Brain microvascular endothelial cell (primary cell): Measurements from ENCODE around the gene KCNIP4.

ENCODE experiments used
- DNase-seq: peaks from one replicate; pipeline ENCODE4 v3.0.0-alpha.2; 2020
- H3K27ac ChIP-seq: fragments of 250-450 bp; sonication (Bioruptor Pico); 2 replicates; pipeline ENCODE4 v1.5.1; 2020; ENCODE audit warnings: mild to moderate bottlenecking, moderate library complexity
- H3K27me3 ChIP-seq: fragments of 250-450 bp; sonication (Bioruptor Pico); replicated peaks from 2 replicates; pipeline ENCODE4 v1.5.1; 2020; ENCODE audit warnings: mild to moderate bottlenecking
- H3K36me3 ChIP-seq: fragments of 250-450 bp; sonication (Bioruptor Pico); replicated peaks from 2 replicates; pipeline ENCODE4 v1.5.1; 2020; ENCODE audit warnings: mild to moderate bottlenecking
- H3K4me3 ChIP-seq: 2 replicates; pipeline ENCODE4 v1.5.1; 2011; ENCODE audit warnings: low read depth, mild to moderate bottlenecking, control low read depth, low read length, moderate library complexity
- in situ Hi-C: cut with HindIII; loops from 2 replicates; pipeline ENCODE4 v1.10.0; 2017; ENCODE audit warnings: low sequenced_read_pairs, low pct_ligation_motif_present
- TF ChIP-seq, protein P1 (sequence below): IDR thresholded peaks from 2 replicates; pipeline ENCODE4 v1.5.1; 2011; ENCODE audit warnings: low read depth, mild to moderate bottlenecking, moderate library complexity, low read length, control low read depth, inconsistent platforms; ENCODE audit errors: missing control alignments

Gene KCNIP4

DNA sequence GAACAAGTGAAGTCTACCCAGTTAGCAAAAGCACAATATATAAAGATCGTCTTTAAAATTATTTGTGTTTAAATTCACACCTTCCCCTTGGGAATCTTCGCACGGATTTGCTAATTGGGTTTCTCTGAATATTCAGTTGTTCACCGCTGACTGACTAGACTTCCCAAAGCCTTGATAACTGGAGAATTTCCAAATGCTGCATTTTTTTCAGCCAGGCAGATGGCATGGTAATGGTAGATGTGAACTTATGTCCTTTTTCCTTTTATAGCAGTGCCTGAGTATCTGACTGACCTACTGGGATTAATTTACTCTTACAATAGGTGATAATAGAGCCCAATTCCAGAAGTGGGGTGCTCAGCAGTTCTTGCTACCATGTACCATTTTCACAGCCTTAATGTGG is 700.2 kb downstream of the KCNIP4 start:
- in situ Hi-C loops, result no loop called here
- DNase-seq, result no peak
- no peak overlapping the region for H3K4me3 ChIP-seq
- TF ChIP-seq, protein P1, sequence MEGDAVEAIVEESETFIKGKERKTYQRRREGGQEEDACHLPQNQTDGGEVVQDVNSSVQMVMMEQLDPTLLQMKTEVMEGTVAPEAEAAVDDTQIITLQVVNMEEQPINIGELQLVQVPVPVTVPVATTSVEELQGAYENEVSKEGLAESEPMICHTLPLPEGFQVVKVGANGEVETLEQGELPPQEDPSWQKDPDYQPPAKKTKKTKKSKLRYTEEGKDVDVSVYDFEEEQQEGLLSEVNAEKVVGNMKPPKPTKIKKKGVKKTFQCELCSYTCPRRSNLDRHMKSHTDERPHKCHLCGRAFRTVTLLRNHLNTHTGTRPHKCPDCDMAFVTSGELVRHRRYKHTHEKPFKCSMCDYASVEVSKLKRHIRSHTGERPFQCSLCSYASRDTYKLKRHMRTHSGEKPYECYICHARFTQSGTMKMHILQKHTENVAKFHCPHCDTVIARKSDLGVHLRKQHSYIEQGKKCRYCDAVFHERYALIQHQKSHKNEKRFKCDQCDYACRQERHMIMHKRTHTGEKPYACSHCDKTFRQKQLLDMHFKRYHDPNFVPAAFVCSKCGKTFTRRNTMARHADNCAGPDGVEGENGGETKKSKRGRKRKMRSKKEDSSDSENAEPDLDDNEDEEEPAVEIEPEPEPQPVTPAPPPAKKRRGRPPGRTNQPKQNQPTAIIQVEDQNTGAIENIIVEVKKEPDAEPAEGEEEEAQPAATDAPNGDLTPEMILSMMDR, result no peak
- H3K36me3 ChIP-seq, result no peaks in the 10 kb centered on the region
- H3K27me3 ChIP-seq, result no peaks in the 10 kb centered on the region
- H3K27ac ChIP-seq, result no peak overlapping the region

- TF ChIP-seq, protein P1, result no peak
- Histone ChIP-seq H3K36me3 (no peaks in the 10 kb centered on the region), H3K27me3 (no peaks in the 10 kb centered on the region), H3K4me3 (no peak overlapping the region), H3K27ac (no peak overlapping the region)
- DNase-seq, result no peak
- in situ Hi-C loops, result no loop called here
These were observed 706.4 kb downstream of the KCNIP4 start for GRCh38 chr4:21242163-21242562.

DNA sequence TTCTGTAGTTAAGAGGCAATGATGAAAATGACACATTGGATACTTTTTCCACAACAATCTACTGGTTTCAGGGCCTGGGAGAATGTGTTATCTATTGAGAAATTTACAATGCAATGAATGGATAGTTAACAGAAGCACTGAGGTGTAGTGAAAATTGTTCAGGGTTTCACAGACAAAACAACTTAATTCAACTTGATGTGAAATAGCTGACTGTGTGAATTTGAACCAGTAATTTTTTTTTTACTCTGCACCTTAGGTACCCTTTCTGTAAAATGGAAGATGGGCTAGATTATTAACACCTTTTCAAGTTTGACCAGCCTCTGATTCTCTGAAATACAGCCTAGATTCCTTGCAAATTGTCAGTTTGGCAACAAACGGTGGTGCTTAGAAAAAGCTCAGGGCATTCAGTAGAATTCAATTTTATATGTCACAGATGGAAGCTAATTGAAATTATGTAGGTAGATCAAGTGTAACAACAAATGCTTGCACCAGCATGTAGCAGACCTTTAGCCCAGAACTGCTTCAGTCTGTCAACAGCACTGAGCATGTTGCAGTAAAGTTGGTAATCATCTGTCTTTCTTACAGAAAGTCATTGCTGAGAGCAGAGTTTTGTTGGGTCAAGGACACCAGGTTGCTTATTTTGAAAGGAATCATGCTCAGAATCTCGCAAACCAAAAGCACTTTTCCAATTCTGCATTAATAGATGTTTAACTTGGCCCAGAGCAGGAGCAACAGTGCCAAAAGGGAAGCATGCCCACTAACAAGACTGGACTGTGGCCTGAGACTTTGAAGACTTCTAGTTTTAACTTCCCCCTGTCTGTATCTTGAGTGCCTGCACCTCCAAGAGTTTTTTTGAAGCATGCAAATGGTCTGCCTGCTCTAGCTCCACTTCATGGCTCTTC is 721.7 kb downstream of the KCNIP4 start:
- in situ Hi-C loops, result no loop called here
- no peak overlapping the region for H3K27ac ChIP-seq
- no peaks in the 10 kb centered on the region for H3K36me3 ChIP-seq
- no peak for DNase-seq
- no peak overlapping the region for H3K4me3 ChIP-seq
- TF ChIP-seq, protein P1, result no peak
- H3K27me3 ChIP-seq, result no peaks in the 10 kb centered on the region

DNA sequence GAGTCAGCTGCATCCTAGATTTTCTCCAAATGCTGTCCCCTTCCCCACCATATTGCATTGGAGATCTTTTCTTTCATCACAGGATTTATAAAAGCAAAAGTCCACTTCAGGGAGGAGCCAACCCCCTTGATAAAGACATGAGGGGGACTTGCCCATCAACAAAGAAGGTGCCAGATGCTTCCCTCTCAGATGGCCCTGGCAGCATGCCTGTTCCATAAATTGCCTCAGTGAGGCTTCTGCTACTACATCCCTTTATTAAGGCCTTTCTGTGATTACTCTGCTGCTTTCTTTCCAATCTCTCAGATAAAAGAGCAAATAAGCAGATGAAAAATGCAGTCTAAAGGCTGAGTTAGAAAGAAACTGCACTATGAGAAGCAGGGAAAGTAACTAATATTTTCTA is 736.7 kb downstream of the KCNIP4 start:
- no peak overlapping the region for H3K27ac ChIP-seq
- TF ChIP-seq, protein P1, result no peak
- in situ Hi-C loops, result no loop called here
- DNase-seq, result no peak
- H3K27me3 ChIP-seq, result no peaks in the 10 kb centered on the region
- no peaks in the 10 kb centered on the region for H3K36me3 ChIP-seq
- H3K4me3 ChIP-seq, result no peak overlapping the region

GRCh38 chr4:21209860-21210259 is 738.7 kb downstream of the KCNIP4 start:
- H3K36me3 ChIP-seq, result no peaks in the 10 kb centered on the region
- no peak for DNase-seq
- no peak overlapping the region for H3K27ac ChIP-seq
- no peak overlapping the region for H3K4me3 ChIP-seq
- H3K27me3 ChIP-seq, result no peaks in the 10 kb centered on the region
- TF ChIP-seq, protein P1, result no peak
- in situ Hi-C loops, result no loop called here
